OCI-LY3 (cell line): ENCODE results near the gene CLCF1.

Experiments
- H2AFZ ChIP-seq: fragments of 200-600, 300-600 bp; shearing (Covaris generic); 2 replicates; pipeline ENCODE4 v1.6.0; 2014; ENCODE audit warnings: antibody characterized with exemption, low read depth, low read length
- H3K27ac ChIP-seq: fragments of 200-600, 300-600 bp; sonication (generic); 2 replicates; pipeline ENCODE4 v1.5.1; 2014; ENCODE audit warnings: mild to moderate bottlenecking, low read length, moderate library complexity, mixed read lengths
- H3K27me3 ChIP-seq: fragments of 200-600, 300-600 bp; sonication (generic); 2 replicates; pipeline ENCODE4 v1.6.1; 2014; ENCODE audit warnings: low read depth, low read length, mixed read lengths
- H3K36me3 ChIP-seq: fragments of 200-600, 300-600 bp; sonication (generic); replicated peaks from 2 replicates; pipeline ENCODE3; 2014; ENCODE audit warnings: low read depth, low read length, mixed read lengths
- H3K4me1 ChIP-seq: fragments of 300-600, 200-600 bp; sonication (generic); 2 replicates; pipeline ENCODE4 v1.6.1; 2014; ENCODE audit warnings: low read length, mixed read lengths
- H3K4me2 ChIP-seq: fragments of 200-600, 300-600 bp; sonication (generic); 2 replicates; pipeline ENCODE4 v1.6.1; 2014; ENCODE audit warnings: low read length, mixed read lengths
- H3K4me3 ChIP-seq: fragments of 300-600, 200-600 bp; sonication (generic); 2 replicates; pipeline ENCODE4 v1.5.1; 2014; ENCODE audit warnings: antibody characterized with exemption, mild to moderate bottlenecking, low read length, moderate library complexity
- H3K79me2 ChIP-seq: fragments of 300-600, 200-600 bp; shearing (Covaris generic); 2 replicates; pipeline ENCODE4 v1.6.1; 2014; ENCODE audit warnings: mild to moderate bottlenecking, low read length, mixed read lengths
- H3K9ac ChIP-seq: fragments of 300-600, 200-600 bp; shearing (Covaris generic); 2 replicates; pipeline ENCODE4 v1.6.0; 2014; ENCODE audit warnings: mild to moderate bottlenecking, low read length, moderate library complexity
- H3K9me3 ChIP-seq: fragments of 200-600, 300-600 bp; shearing (Covaris generic); 2 replicates; pipeline ENCODE4 v1.6.1; 2014; ENCODE audit warnings: low read length, mixed read lengths; ENCODE audit not compliant: insufficient read depth
- H4K20me1 ChIP-seq: fragments of 200-600, 300-600 bp; sonication (generic); 2 replicates; pipeline ENCODE4 v1.6.1; 2016; ENCODE audit warnings: low read length, mixed read lengths; ENCODE audit not compliant: insufficient read depth
- CTCF ChIP-seq: fragments of 200-600, 300-600 bp; sonication (generic); IDR thresholded peaks from 2 replicates; pipeline ENCODE4 v1.5.1; 2014; ENCODE audit warnings: antibody characterized with exemption, low read length, low read depth
- EZH2phosphoT487 ChIP-seq: fragments of 200-600 bp; shearing (Covaris generic); IDR thresholded peaks from 2 replicates; pipeline ENCODE4 v1.6.1; 2018; ENCODE audit warnings: antibody characterized with exemption, mixed run types, low read depth

CLCF1 gene

DNA sequence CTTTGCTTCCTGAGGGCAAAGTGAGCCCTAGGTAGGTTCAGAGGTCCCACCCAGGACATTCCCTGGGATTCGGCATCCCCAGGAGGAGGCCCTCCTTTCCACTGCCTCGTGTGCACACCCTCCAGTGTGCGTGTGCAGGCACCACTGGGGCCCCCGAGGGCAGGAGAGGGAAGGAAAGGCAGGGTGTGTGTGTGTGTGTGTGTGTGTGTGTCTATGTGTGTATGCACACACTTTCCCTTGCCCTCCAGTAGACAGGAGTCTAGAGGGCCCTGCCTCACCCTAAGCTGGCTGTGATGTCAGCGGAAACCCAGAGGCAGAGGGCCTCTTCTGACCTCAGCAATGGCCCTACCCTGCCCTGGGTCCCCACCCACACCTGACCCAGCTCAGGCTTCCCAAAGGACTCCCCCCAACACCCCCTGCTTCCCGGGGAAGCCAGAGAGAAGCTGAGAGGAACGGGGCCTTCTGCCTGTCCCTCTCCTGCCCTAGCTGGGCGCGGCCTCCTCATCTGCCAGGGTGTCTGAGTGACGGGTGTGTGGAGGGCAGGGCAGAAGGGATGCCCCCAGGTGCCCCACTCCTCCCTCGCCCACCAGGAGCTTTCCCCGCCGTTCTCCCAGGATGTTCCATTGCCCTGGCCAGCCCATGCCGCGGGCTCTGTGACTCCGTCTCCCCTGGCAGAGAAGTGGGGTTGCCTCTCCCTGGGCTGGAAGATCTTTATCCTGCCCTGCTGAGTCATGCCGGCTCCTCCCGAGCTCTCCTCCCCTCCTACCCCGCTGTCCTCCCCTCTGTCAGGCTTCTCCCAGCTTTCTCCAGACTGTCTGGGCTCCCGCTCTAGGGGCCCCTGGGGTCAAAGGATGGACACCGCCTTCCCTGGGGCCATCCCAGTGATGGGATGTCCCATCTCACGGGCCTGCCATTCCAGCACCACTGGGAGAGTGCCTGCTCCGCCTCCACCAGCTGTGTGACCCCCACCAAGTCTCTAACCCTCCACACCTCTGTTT, 6.0 kb upstream of the CLCF1 start:
- Histone ChIP-seq H3K27me3 (peaks cover 22% of the 10 kb centered on the region), H3K4me2 (no peak overlapping the region), H3K79me2 (no peaks in the 10 kb centered on the region), H3K36me3 (no peaks in the 10 kb centered on the region), H2AFZ (no peak overlapping the region), H3K4me1 (peaks cover 32% of the 10 kb centered on the region), H4K20me1 (no peaks in the 10 kb centered on the region), H3K9me3 (no peaks in the 10 kb centered on the region), H3K27ac (no peak overlapping the region), H3K4me3 (no peak overlapping the region), H3K9ac (no peak overlapping the region)
- no peak for TF ChIP-seq CTCF

- Histone ChIP-seq H4K20me1 (no peaks in the 10 kb centered on the region), H3K9ac (no peak overlapping the region), H2AFZ (no peak overlapping the region), H3K27ac (no peak overlapping the region), H3K4me3 (no peak overlapping the region), H3K27me3 (peaks cover 18% of the 10 kb centered on the region), H3K4me2 (no peak overlapping the region), H3K4me1 (peaks cover 37% of the 10 kb centered on the region), H3K79me2 (peaks cover 4% of the 10 kb centered on the region; the same call in 1 of the 2 replicates), H3K9me3 (no peaks in the 10 kb centered on the region), H3K36me3 (no peaks in the 10 kb centered on the region)
- no peak for TF ChIP-seq CTCF
- TF ChIP-seq EZH2phosphoT487, result no peak
Observed at GRCh38 chr11:67378544-67378943, 5.1 kb upstream of the CLCF1 start.

DNA sequence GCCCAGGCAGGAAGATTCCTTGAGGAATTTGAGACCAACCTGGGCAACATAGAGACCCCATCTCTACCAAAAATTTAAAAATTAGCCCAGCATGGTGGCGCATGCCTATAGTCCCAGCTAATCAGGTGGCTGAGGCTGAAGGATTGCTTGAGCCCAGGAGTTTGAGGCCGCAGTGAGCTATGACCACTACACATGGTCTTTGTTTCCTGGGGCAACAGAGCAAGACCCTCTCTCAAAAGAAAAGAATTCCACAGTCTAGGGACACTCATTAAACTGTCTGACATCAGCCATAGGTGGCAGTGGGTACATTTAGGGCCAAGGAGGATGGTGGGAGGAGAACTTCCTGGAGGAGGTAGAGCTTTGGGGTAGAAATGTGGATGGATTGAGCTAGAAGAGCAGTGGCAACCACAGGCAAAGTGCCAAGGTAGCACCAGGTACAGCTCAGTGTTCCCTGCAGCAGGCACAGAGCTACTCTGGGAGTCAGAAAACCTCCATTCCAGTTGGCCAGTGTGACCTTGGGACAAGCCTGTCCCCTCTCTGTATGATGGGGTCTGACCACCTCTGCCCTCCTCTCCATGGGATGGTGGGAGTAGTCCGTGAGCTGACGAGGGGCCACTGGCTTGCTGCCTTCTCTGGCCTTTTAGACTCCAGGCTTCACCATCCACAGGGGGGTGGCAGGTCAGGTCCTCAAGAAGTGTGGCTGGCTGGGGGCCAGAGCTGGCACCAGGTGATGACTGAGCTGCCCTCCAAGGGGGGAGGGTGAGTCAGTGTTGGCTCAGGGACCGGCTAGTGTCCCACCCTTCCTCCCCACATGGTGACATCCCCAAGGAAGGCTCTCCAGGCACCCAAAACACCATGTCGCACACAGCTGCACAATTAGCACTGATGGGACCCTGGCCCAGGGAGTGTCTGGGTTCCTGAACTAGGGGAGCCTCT, 3.7 kb upstream of the CLCF1 start:
- H3K9ac ChIP-seq, result no peak overlapping the region
- TF ChIP-seq CTCF (no peak), EZH2phosphoT487 (no peak)
- H3K4me2 ChIP-seq, result no peak overlapping the region

More for the DNA sequence above, 3.7 kb upstream of the CLCF1 start:
- Histone ChIP-seq H3K27me3 (peaks cover 18% of the 10 kb centered on the region), H3K9me3 (no peaks in the 10 kb centered on the region), H3K79me2 (peaks cover 10% of the 10 kb centered on the region; the same call in 1 of the 2 replicates), H3K27ac (no peak overlapping the region), H4K20me1 (no peaks in the 10 kb centered on the region), H2AFZ (no peak overlapping the region), H3K36me3 (no peaks in the 10 kb centered on the region), H3K4me1 (peaks cover 34% of the 10 kb centered on the region), H3K4me3 (no peak overlapping the region)
